ENCODE results near the gene AP1G1.
"Not testable (repeated sequence)": the region's sequence is repeated elsewhere in the genome, so short reads cannot be mapped to it uniquely, and the experiment has no call there.

AP1G1 gene

GRCh38 chr16:71807905-71808592, 585 bp downstream of the AP1G1 start:
- no peak for DNase-seq

- DNase-seq = no peak
These were observed 5.3 kb downstream of the AP1G1 start for GRCh38 chr16:71803305-71803690.

GRCh38 chr16:71796501-71797097, 12.0 kb downstream of the AP1G1 start:
- DNase-seq = no peak

- no peak for DNase-seq
These were observed 13.7 kb downstream of the AP1G1 start for GRCh38 chr16:71794943-71795342.

GRCh38 chr16:71794018-71794417, 14.6 kb downstream of the AP1G1 start:
- DNase-seq = no peak

- DNase-seq = no peak
These were observed 16.5 kb downstream of the AP1G1 start for GRCh38 chr16:71792176-71792575.

- not testable (repeated sequence) for DNase-seq
These were observed 18.3 kb downstream of the AP1G1 start for GRCh38 chr16:71790329-71790728.

- no peak for DNase-seq
These were observed 19.5 kb downstream of the AP1G1 start for GRCh38 chr16:71789136-71789535.

- no peak for DNase-seq
These were observed 20.1 kb downstream of the AP1G1 start for GRCh38 chr16:71788578-71788977.

GRCh38 chr16:71785143-71785542, 23.5 kb downstream of the AP1G1 start:
- DNase-seq = not testable (repeated sequence)

GRCh38 chr16:71784093-71784492, 24.5 kb downstream of the AP1G1 start:
- no peak for DNase-seq

- DNase-seq = no peak
These were observed 26.9 kb downstream of the AP1G1 start for GRCh38 chr16:71781741-71782140.

- no peak for DNase-seq
These were observed 28.0 kb downstream of the AP1G1 start for GRCh38 chr16:71780521-71781089.

GRCh38 chr16:71778780-71779179, 29.9 kb downstream of the AP1G1 start:
- no peak for DNase-seq

GRCh38 chr16:71777329-71777728, 31.3 kb downstream of the AP1G1 start:
- no peak for DNase-seq

GRCh38 chr16:71775949-71776348, 32.7 kb downstream of the AP1G1 start:
- DNase-seq = no peak

- no peak for DNase-seq
These were observed 37.1 kb downstream of the AP1G1 start for GRCh38 chr16:71771571-71771970.

- DNase-seq = no peak
These were observed 39.4 kb downstream of the AP1G1 start for GRCh38 chr16:71769222-71769621.

GRCh38 chr16:71767060-71767900, 41.4 kb downstream of the AP1G1 start:
- DNase-seq = no peak

GRCh38 chr16:71762186-71762585, 46.4 kb downstream of the AP1G1 start:
- no peak for DNase-seq

GRCh38 chr16:71761097-71761496, 47.5 kb downstream of the AP1G1 start:
- DNase-seq = no peak

- DNase-seq = no peak
These were observed 50.3 kb downstream of the AP1G1 start for GRCh38 chr16:71758293-71758760.

GRCh38 chr16:71754652-71755051, 54.0 kb downstream of the AP1G1 start:
- DNase-seq = no peak

GRCh38 chr16:71754108-71754507, 54.5 kb downstream of the AP1G1 start:
- no peak for DNase-seq

Measured in COR-L47 (cell line).